ENCODE measurements around the gene DUOXA1.
A peak's percentile ranks its signal among the peaks of the same experiment; 100 is the strongest.
"Not testable (repeated sequence)": the region's sequence is repeated elsewhere in the genome, so short reads cannot be mapped to it uniquely, and the experiment has no call there.

The DUOXA1 gene

GRCh38 chr15:45143946-45144345 lies 14.3 kb upstream of the DUOXA1 start:
- Mint-ChIP-seq H3K4me1 (ENCODE audit: low read depth) (no peaks in the 10 kb centered on the region), H3K27me3 (ENCODE audit: low read depth) (no peaks in the 10 kb centered on the region), H3K27ac (no peak overlapping the region), H3K36me3 (ENCODE audit: low read depth) (no peaks in the 10 kb centered on the region), H3K4me3 (no peak overlapping the region), H3K9me3 (no peaks in the 10 kb centered on the region)
- no peak for DNase-seq (ENCODE audit: low spot score)

DNA sequence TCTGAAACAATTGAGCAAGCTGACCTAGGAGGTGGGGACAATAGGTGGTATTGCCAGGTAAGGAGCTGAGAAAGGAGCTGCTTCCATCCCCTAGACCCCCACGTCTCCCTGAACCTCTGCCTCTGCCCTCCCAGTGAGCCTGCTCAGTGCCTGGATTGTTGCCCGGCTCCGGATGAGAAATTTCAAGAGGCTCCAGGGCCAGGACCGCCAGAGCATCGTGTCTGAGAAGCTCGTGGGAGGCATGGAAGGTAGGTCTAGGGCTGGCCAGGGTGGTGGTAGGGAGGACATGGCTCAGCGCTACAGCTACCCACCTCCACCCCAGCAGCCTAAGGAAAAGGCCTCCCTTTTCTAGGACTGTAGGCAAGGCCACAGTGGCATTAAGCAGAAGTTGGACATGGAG lies 13.4 kb upstream of the DUOXA1 start:
- Mint-ChIP-seq H3K27me3 (ENCODE audit: low read depth) (no peaks in the 10 kb centered on the region), H3K9me3 (no peaks in the 10 kb centered on the region)

DNA sequence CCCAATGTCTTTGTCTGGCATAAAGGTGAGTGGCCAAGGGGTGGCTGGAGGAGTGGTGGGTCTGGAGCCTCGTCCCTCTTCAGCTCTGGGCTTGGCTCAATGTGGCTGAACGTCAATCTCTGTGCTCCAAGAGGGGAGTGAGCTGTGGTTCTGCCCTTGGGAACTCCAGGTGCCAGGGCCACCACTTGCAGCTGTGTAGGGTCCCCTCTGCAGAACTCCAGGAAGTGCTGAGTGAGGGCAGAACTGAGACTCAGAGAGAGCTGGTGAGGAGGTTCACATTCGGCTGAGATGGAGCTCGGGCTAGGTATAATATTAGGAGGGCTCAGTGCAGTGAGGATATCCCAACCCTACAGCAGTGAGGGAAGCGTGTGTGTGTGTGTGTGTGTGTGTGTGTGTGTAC lies 11.7 kb upstream of the DUOXA1 start:
- H3K36me3 Mint-ChIP-seq (ENCODE audit: low read depth): no peaks in the 10 kb centered on the region
- H3K4me1 Mint-ChIP-seq (ENCODE audit: low read depth): no peaks in the 10 kb centered on the region
- no peak overlapping the region for H3K27ac Mint-ChIP-seq
- no peak overlapping the region for H3K4me3 Mint-ChIP-seq
- no peak for DNase-seq (ENCODE audit: low spot score)
- no peaks in the 10 kb centered on the region for H3K9me3 Mint-ChIP-seq
- peaks cover 4% of the 10 kb centered on the region for H3K27me3 Mint-ChIP-seq (ENCODE audit: low read depth)

More for the DNA sequence above, 13.4 kb upstream of the DUOXA1 start:
- no peak for DNase-seq (ENCODE audit: low spot score)
- no peak overlapping the region for H3K27ac Mint-ChIP-seq
- no peaks in the 10 kb centered on the region for H3K4me1 Mint-ChIP-seq (ENCODE audit: low read depth)
- no peak overlapping the region for H3K4me3 Mint-ChIP-seq
- H3K36me3 Mint-ChIP-seq (ENCODE audit: low read depth): no peaks in the 10 kb centered on the region

- no peak overlapping the region for H3K4me3 Mint-ChIP-seq
- no peaks in the 10 kb centered on the region for H3K9me3 Mint-ChIP-seq
- H3K27ac Mint-ChIP-seq: no peak overlapping the region
- no peaks in the 10 kb centered on the region for H3K36me3 Mint-ChIP-seq (ENCODE audit: low read depth)
- no peak for DNase-seq (ENCODE audit: low spot score)
- H3K27me3 Mint-ChIP-seq (ENCODE audit: low read depth): peaks cover 9% of the 10 kb centered on the region
- peaks cover 2% of the 10 kb centered on the region for H3K4me1 Mint-ChIP-seq (ENCODE audit: low read depth)
Observed at GRCh38 chr15:45140557-45141250, 11.0 kb upstream of the DUOXA1 start.

GRCh38 chr15:45139770-45140169 lies 10.1 kb upstream of the DUOXA1 start:
- Mint-ChIP-seq H3K36me3 (ENCODE audit: low read depth) (no peaks in the 10 kb centered on the region), H3K9me3 (no peaks in the 10 kb centered on the region), H3K27ac (no peak overlapping the region), H3K27me3 (ENCODE audit: low read depth) (peaks cover 11% of the 10 kb centered on the region), H3K4me1 (ENCODE audit: low read depth) (peaks cover 2% of the 10 kb centered on the region), H3K4me3 (no peak overlapping the region)
- DNase-seq (ENCODE audit: low spot score): no peak

GRCh38 chr15:45138814-45139765 lies 9.4 kb upstream of the DUOXA1 start:
- peaks cover 2% of the 10 kb centered on the region for H3K4me1 Mint-ChIP-seq (ENCODE audit: low read depth)
- H3K4me3 Mint-ChIP-seq: no peak overlapping the region
- no peaks in the 10 kb centered on the region for H3K9me3 Mint-ChIP-seq
- no peak for DNase-seq (ENCODE audit: low spot score)
- H3K27ac Mint-ChIP-seq: no peak overlapping the region
- H3K27me3 Mint-ChIP-seq (ENCODE audit: low read depth): peaks cover 18% of the 10 kb centered on the region
- H3K36me3 Mint-ChIP-seq (ENCODE audit: low read depth): no peaks in the 10 kb centered on the region

GRCh38 chr15:45137703-45138102 lies 8.0 kb upstream of the DUOXA1 start:
- H3K4me1 Mint-ChIP-seq (ENCODE audit: low read depth): peaks cover 2% of the 10 kb centered on the region
- H3K27me3 Mint-ChIP-seq (ENCODE audit: low read depth): peaks cover 32% of the 10 kb centered on the region
- H3K36me3 Mint-ChIP-seq (ENCODE audit: low read depth): no peaks in the 10 kb centered on the region
- H3K4me3 Mint-ChIP-seq: no peak overlapping the region
- H3K9me3 Mint-ChIP-seq: no peaks in the 10 kb centered on the region
- no peak overlapping the region for H3K27ac Mint-ChIP-seq
- DNase-seq (ENCODE audit: low spot score): no peak

- no peak overlapping the region for H3K27ac Mint-ChIP-seq
- H3K4me1 Mint-ChIP-seq (ENCODE audit: low read depth): peaks cover 2% of the 10 kb centered on the region
- peaks cover 43% of the 10 kb centered on the region for H3K27me3 Mint-ChIP-seq (ENCODE audit: low read depth)
- no peaks in the 10 kb centered on the region for H3K36me3 Mint-ChIP-seq (ENCODE audit: low read depth)
- no peak overlapping the region for H3K4me3 Mint-ChIP-seq
- H3K9me3 Mint-ChIP-seq: no peaks in the 10 kb centered on the region
- no peak for DNase-seq (ENCODE audit: low spot score)
Observed at GRCh38 chr15:45136378-45136764, 6.7 kb upstream of the DUOXA1 start.

DNA sequence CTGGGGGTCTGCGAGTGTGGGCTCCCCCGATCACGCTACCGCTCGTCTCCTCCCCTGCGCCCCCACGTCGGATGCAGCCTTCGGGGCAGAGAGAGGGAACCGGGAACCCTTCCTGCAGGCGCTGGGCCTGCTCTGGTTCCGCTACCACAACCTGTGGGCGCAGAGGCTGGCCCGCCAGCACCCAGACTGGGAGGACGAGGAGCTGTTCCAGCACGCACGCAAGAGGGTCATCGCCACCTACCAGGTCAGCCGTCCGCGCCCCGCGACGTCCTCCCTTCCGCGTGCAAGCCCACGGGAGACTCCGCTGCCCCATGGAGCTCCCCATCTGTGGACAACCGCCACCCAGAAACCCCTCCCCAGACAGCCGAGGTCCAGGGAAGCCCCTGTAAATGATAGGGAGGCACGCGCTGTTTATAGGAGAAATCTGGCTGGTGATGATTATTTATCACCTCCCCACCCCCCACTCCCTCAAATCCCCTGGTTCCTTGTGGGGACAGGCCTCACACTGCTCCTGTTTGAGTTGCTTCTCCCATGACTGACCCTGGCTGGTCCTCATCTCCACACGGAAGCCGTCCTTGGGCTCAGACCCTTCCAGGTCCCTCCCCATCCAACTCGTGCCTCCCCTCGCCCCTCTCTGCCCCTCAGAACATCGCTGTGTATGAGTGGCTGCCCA lies 6.2 kb upstream of the DUOXA1 start:
- H3K4me3 Mint-ChIP-seq; H3K36me3 Mint-ChIP-seq (ENCODE audit: low read depth); H3K27ac Mint-ChIP-seq; H3K4me1 Mint-ChIP-seq (ENCODE audit: low read depth); H3K9me3 Mint-ChIP-seq; DNase-seq (ENCODE audit: low spot score): not testable (repeated sequence)
- H3K27me3 Mint-ChIP-seq (ENCODE audit: low read depth): peaks cover 48% of the 10 kb centered on the region

DNA sequence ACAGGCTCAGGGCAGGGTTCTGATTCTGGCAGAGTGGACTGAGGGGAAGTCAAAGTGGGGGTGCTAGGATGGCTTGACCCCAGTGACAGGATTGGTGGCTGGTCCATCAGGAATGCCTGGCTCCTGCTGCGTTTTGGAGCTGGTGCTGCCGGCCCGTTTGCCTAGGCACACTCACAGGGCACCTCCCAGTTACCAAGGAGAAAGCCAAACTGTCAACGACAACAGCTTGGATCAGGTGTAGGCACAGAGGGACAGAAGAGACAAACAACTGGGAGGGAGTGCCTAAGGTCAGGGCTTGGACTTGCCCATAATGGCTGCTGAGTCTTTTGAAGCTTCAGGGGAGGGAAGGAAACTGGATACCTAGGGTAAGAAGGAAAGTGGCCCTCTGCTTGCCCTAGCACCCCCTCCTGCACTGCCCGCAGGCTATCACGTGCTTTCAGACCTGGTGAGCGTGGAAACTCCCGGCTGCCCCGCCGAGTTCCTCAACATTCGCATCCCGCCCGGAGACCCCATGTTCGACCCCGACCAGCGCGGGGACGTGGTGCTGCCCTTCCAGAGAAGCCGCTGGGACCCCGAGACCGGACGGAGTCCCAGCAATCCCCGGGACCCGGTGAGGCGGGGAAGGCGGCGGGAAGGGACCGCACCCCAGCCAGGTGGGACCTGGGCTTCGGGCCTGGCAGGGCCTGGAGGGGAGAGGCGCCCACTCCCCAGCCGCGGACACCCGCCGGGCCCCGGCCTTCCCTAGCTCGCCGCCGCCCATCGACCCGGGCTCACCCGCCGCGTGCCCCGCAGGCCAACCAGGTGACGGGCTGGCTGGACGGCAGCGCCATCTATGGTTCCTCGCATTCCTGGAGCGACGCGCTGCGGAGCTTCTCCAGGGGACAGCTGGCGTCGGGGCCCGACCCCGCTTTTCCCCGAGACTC lies 5.3 kb upstream of the DUOXA1 start:
- peaks cover 2% of the 10 kb centered on the region for H3K4me1 Mint-ChIP-seq (ENCODE audit: low read depth)
- peak overlapping the region; percentile 50 for H3K4me3 Mint-ChIP-seq
- no peaks in the 10 kb centered on the region for H3K9me3 Mint-ChIP-seq
- no peaks in the 10 kb centered on the region for H3K36me3 Mint-ChIP-seq (ENCODE audit: low read depth)
- DNase-seq (ENCODE audit: low spot score): no peak
- H3K27ac Mint-ChIP-seq: no peak overlapping the region
- peaks cover 56% of the 10 kb centered on the region for H3K27me3 Mint-ChIP-seq (ENCODE audit: low read depth)

- Mint-ChIP-seq H3K9me3 (no peaks in the 10 kb centered on the region), H3K36me3 (ENCODE audit: low read depth) (no peaks in the 10 kb centered on the region), H3K27ac (no peak overlapping the region), H3K4me3 (no peak overlapping the region), H3K4me1 (ENCODE audit: low read depth) (peaks cover 2% of the 10 kb centered on the region), H3K27me3 (ENCODE audit: low read depth) (peaks cover 60% of the 10 kb centered on the region)
- DNase-seq (ENCODE audit: low spot score): no peak
Observed at GRCh38 chr15:45134046-45134445, 4.4 kb upstream of the DUOXA1 start.

GRCh38 chr15:45133561-45133920 lies 3.9 kb upstream of the DUOXA1 start:
- Mint-ChIP-seq H3K4me1 (ENCODE audit: low read depth) (peaks cover 2% of the 10 kb centered on the region), H3K4me3 (no peak overlapping the region), H3K9me3 (no peaks in the 10 kb centered on the region), H3K27me3 (ENCODE audit: low read depth) (peaks cover 65% of the 10 kb centered on the region), H3K27ac (no peak overlapping the region), H3K36me3 (ENCODE audit: low read depth) (no peaks in the 10 kb centered on the region)
- no peak for DNase-seq (ENCODE audit: low spot score)

- DNase-seq (ENCODE audit: low spot score): no peak
- H3K36me3 Mint-ChIP-seq (ENCODE audit: low read depth): no peaks in the 10 kb centered on the region
- H3K4me3 Mint-ChIP-seq: no peak overlapping the region
- peaks cover 2% of the 10 kb centered on the region for H3K4me1 Mint-ChIP-seq (ENCODE audit: low read depth)
- H3K27me3 Mint-ChIP-seq (ENCODE audit: low read depth): peaks cover 70% of the 10 kb centered on the region
- no peaks in the 10 kb centered on the region for H3K9me3 Mint-ChIP-seq
- no peak overlapping the region for H3K27ac Mint-ChIP-seq
Observed at GRCh38 chr15:45132844-45133560, 3.3 kb upstream of the DUOXA1 start.
